OCI-LY3 (cell line): ENCODE results near the gene TRIM33.

Experiments used
- H2AFZ ChIP-seq: fragments of 200-600, 300-600 bp; shearing (Covaris generic); 2 replicates; pipeline ENCODE4 v1.6.0; 2014; ENCODE audit warnings: antibody characterized with exemption, low read depth, low read length
- H3K27ac ChIP-seq: fragments of 200-600, 300-600 bp; sonication (generic); 2 replicates; pipeline ENCODE4 v1.5.1; 2014; ENCODE audit warnings: mild to moderate bottlenecking, low read length, moderate library complexity, mixed read lengths
- H3K27me3 ChIP-seq: fragments of 200-600, 300-600 bp; sonication (generic); 2 replicates; pipeline ENCODE4 v1.6.1; 2014; ENCODE audit warnings: low read depth, low read length, mixed read lengths
- H3K36me3 ChIP-seq: fragments of 200-600, 300-600 bp; sonication (generic); replicated peaks from 2 replicates; pipeline ENCODE3; 2014; ENCODE audit warnings: low read depth, low read length, mixed read lengths
- H3K4me1 ChIP-seq: fragments of 300-600, 200-600 bp; sonication (generic); 2 replicates; pipeline ENCODE4 v1.6.1; 2014; ENCODE audit warnings: low read length, mixed read lengths
- H3K4me2 ChIP-seq: fragments of 200-600, 300-600 bp; sonication (generic); 2 replicates; pipeline ENCODE4 v1.6.1; 2014; ENCODE audit warnings: low read length, mixed read lengths
- H3K4me3 ChIP-seq: fragments of 300-600, 200-600 bp; sonication (generic); 2 replicates; pipeline ENCODE4 v1.5.1; 2014; ENCODE audit warnings: antibody characterized with exemption, mild to moderate bottlenecking, low read length, moderate library complexity
- H3K79me2 ChIP-seq: fragments of 300-600, 200-600 bp; shearing (Covaris generic); 2 replicates; pipeline ENCODE4 v1.6.1; 2014; ENCODE audit warnings: mild to moderate bottlenecking, low read length, mixed read lengths
- H3K9ac ChIP-seq: fragments of 300-600, 200-600 bp; shearing (Covaris generic); 2 replicates; pipeline ENCODE4 v1.6.0; 2014; ENCODE audit warnings: mild to moderate bottlenecking, low read length, moderate library complexity
- H3K9me3 ChIP-seq: fragments of 200-600, 300-600 bp; shearing (Covaris generic); 2 replicates; pipeline ENCODE4 v1.6.1; 2014; ENCODE audit warnings: low read length, mixed read lengths; ENCODE audit not compliant: insufficient read depth
- H4K20me1 ChIP-seq: fragments of 200-600, 300-600 bp; sonication (generic); 2 replicates; pipeline ENCODE4 v1.6.1; 2016; ENCODE audit warnings: low read length, mixed read lengths; ENCODE audit not compliant: insufficient read depth
- EZH2phosphoT487 ChIP-seq: fragments of 200-600 bp; shearing (Covaris generic); IDR thresholded peaks from 2 replicates; pipeline ENCODE4 v1.6.1; 2018; ENCODE audit warnings: antibody characterized with exemption, mixed run types, low read depth
- TF ChIP-seq, protein P1 (sequence below): fragments of 200-600, 300-600 bp; sonication (generic); IDR thresholded peaks from 2 replicates; pipeline ENCODE4 v1.5.1; 2014; ENCODE audit warnings: antibody characterized with exemption, low read length, low read depth

Gene TRIM33

DNA sequence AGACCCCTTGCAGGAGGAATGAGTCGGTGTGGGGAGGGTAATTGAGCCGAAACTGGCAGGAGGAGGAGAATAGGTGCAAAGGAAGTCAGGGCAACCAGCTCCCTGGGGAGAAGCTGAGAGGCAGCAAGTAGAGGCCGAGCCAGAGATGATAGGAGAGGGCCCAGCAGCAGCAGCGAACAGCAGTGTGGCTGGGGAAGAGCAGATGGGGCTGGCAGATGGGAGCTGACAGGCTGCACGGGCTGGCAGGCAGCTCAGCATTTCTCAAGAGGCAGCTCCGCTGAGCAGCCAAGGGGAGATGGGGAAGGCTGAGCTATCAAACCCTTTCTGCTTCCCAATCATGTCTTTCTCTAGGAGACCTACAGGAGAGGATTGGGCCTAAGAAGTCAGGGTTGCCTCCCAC is 158.2 kb downstream of the TRIM33 start:
- Histone ChIP-seq H3K36me3 (no peaks in the 10 kb centered on the region), H2AFZ (no peak overlapping the region), H3K27me3 (no peaks in the 10 kb centered on the region), H3K4me1 (peaks cover 9% of the 10 kb centered on the region), H4K20me1 (no peaks in the 10 kb centered on the region), H3K79me2 (no peaks in the 10 kb centered on the region), H3K9ac (no peak overlapping the region), H3K4me2 (no peak overlapping the region), H3K4me3 (no peak overlapping the region), H3K27ac (no peak overlapping the region), H3K9me3 (no peaks in the 10 kb centered on the region)
- TF ChIP-seq, protein P1, sequence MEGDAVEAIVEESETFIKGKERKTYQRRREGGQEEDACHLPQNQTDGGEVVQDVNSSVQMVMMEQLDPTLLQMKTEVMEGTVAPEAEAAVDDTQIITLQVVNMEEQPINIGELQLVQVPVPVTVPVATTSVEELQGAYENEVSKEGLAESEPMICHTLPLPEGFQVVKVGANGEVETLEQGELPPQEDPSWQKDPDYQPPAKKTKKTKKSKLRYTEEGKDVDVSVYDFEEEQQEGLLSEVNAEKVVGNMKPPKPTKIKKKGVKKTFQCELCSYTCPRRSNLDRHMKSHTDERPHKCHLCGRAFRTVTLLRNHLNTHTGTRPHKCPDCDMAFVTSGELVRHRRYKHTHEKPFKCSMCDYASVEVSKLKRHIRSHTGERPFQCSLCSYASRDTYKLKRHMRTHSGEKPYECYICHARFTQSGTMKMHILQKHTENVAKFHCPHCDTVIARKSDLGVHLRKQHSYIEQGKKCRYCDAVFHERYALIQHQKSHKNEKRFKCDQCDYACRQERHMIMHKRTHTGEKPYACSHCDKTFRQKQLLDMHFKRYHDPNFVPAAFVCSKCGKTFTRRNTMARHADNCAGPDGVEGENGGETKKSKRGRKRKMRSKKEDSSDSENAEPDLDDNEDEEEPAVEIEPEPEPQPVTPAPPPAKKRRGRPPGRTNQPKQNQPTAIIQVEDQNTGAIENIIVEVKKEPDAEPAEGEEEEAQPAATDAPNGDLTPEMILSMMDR: no peak
- TF ChIP-seq EZH2phosphoT487: no peak

DNA sequence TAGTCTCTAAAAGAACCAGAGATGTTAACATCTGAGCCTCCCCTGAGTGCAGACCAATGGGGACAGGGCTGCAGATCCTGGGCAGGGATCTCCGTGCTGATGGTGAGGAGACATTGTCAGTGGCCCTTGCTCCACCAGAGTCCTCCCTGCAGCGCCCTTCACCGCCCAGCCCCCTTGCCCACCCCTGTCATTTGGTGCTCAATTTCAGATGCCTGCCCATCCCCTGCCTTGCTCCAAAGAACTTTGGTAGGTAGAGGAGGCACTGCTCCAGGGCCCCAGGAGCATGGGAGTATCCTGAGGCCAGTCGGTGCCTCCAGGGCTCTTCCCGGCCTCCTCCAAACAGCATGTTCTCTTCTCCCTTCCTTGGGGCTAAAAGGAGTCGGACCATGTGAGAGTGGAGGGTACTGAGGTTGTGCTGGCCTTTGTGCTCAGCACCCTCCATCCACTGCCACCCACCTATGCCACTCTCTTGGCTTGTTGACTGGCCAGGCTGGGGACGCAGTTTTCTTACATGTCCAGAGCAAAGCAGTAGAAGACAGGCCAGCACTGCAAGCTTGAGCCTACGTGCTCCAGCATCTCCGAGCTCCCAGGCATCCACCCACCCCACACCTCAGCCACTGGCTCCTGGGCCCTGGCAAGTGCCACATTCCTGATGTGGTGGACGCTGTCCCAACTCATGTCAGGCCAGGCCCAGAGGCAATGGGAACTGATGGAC is 160.1 kb downstream of the TRIM33 start:
- no peak overlapping the region for H3K4me2 ChIP-seq
- H3K4me1 ChIP-seq: peaks cover 13% of the 10 kb centered on the region
- H3K27me3 ChIP-seq: no peaks in the 10 kb centered on the region
- no peak for TF ChIP-seq EZH2phosphoT487
- TF ChIP-seq, protein P1: no peak
- H3K4me3 ChIP-seq: no peak overlapping the region
- no peaks in the 10 kb centered on the region for H4K20me1 ChIP-seq
- H3K79me2 ChIP-seq: no peaks in the 10 kb centered on the region
- no peak overlapping the region for H3K27ac ChIP-seq
- no peak overlapping the region for H2AFZ ChIP-seq
- H3K9ac ChIP-seq: no peak overlapping the region
- no peaks in the 10 kb centered on the region for H3K36me3 ChIP-seq
- H3K9me3 ChIP-seq: no peaks in the 10 kb centered on the region

DNA sequence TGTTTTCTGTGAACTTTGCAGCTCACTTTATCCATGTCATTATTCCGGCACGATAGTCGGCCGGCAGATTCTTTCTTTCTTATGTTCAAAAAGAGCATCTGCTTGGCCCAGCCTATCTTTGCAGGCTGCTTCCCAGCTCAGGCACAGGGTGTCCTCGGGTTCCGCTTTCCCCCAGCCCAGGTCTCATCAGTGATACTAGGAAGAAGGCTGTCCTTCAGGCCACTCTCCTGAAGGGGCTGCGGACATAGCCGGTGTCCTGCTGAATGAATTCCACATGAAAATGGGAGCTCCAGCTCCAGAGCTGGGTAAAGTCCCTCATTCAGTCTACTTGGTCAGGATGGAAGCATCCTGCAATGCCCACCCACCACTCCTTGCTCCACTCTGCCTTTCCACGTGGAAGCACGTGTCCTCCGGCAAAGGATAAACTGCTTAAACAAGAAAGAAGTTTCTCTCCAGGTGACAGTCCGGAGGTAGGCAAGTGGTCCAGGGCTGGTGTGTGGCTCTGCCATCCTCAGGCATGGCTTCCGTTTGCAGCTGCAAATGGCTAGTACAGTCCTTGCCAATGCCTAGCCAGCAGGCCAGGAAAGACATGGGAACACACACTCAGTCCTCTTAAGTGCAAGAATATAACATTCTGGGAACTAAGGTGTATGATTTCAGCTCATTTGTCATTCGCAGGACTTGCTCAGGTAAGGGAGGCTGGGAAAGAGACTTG is 161.0 kb downstream of the TRIM33 start:
- H3K36me3 ChIP-seq: no peaks in the 10 kb centered on the region
- peaks cover 6% of the 10 kb centered on the region for H3K4me1 ChIP-seq
- TF ChIP-seq, protein P1: no peak
- no peak for TF ChIP-seq EZH2phosphoT487
- no peak overlapping the region for H3K27ac ChIP-seq
- no peak overlapping the region for H2AFZ ChIP-seq
- H3K4me3 ChIP-seq: no peak overlapping the region
- no peaks in the 10 kb centered on the region for H4K20me1 ChIP-seq
- no peaks in the 10 kb centered on the region for H3K27me3 ChIP-seq
- H3K79me2 ChIP-seq: no peaks in the 10 kb centered on the region
- H3K4me2 ChIP-seq: no peak overlapping the region
- H3K9ac ChIP-seq: no peak overlapping the region
- no peaks in the 10 kb centered on the region for H3K9me3 ChIP-seq

DNA sequence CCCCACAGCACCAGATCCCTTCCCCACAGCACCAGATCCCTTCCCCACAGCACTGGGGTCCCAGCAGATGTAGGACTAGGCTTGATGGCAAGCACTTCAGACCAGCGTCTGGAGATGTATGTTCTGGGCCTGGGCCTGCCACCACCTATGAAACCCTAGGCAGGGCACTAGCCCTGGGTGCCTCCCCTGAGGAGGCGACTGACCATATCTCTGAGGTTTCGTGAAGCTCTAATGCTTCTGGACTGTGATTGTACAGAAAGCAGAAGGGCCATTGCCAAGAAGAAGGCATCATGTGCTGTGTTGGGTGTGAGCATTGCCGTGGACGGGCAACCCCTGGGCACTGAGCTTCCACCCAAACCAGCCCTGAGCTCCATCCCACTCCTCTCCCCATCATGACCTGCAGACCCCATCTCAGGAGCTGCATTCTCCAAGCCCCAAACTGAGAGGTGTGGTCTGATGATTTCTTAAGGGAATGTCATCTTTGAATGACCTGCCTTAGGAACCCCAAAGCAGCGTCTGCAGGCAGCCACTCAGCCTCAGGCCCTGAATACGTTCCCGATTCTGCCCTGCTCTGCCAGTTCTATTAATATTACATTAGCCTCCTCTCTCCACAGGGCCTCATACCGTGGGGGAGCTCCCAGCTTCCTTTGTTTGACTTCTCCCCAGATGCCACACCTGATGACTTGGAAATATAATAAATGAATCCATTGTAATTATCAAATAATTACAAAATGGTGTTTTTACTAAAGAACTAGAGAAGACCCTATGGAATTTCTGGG is 163.4 kb downstream of the TRIM33 start:
- H3K4me1 ChIP-seq: peaks cover 4% of the 10 kb centered on the region; the same call in 1 of the 2 replicates
- H4K20me1 ChIP-seq: no peaks in the 10 kb centered on the region
- no peak overlapping the region for H3K27ac ChIP-seq
- H3K79me2 ChIP-seq: no peaks in the 10 kb centered on the region
- H3K27me3 ChIP-seq: no peaks in the 10 kb centered on the region
- H3K36me3 ChIP-seq: no peaks in the 10 kb centered on the region
- H3K9me3 ChIP-seq: no peaks in the 10 kb centered on the region
- no peak for TF ChIP-seq EZH2phosphoT487
- TF ChIP-seq, protein P1: no peak
- no peak overlapping the region for H3K9ac ChIP-seq
- H3K4me3 ChIP-seq: no peak overlapping the region
- no peak overlapping the region for H3K4me2 ChIP-seq
- H2AFZ ChIP-seq: no peak overlapping the region
